A549 (cell line): ENCODE results near the gene SHC1. TPM values are rescaled to one million over a fixed set of nuclear protein-coding genes. Genes with fewer than 3 reads are reported as not detected.
A peak's percentile ranks its signal among the peaks of the same experiment; 100 is the strongest.

Experiments
- ATAC-seq, 2 experiments: fragments of 200-7000 bp in 1 of 2; fragments of >200 bp in 1 of 2; cut with Nextera tagmentation in 1 of 2; cut with Tn5 transposase in 1 of 2; 3 replicates each; pipeline versions ENCODE4 v1.8.0 to v1.9.1; 2018 to 2020; ENCODE audit warnings: mild to moderate bottlenecking in 1 of 2, moderate library complexity in 1 of 2
- CTCF ChIA-PET: fragments of 300-600 bp; sonication (Branson Sonifier 250); formaldehyde crosslinking; extraction: SDS; loops from one replicate; lab custom pipeline; 2021; ENCODE audit warnings: antibody characterized with exemption, inconsistent platforms; lab: Yijun Ruan, JAX
- POLR2A ChIA-PET: fragments of 350-600 bp; formaldehyde crosslinking; extraction: SDS; loops from one replicate; lab custom pipeline; 2021; ENCODE audit warnings: antibody characterized with exemption, inconsistent platforms; lab: Yijun Ruan, JAX
- DNase-seq, 2 experiments: peaks; one replicate each; pipeline versions ENCODE4 v3.0.0 to v3.0.0-alpha.2; 2011 to 2016; ENCODE audit warnings: low read depth in 1 of 2, low spot score in 1 of 2
- FAIRE-seq: peaks from 2 replicates; lab custom pipeline; 2011; peaks lifted over from hg19 to GRCh38; lab: Jason Lieb, UNC
- H3K27ac ChIP-seq, 2 experiments: fragments of >200 bp; sonication (Bioruptor Twin); formaldehyde crosslinking; 3 replicates each; pipeline ENCODE4 v1.5.1; 2016 to 2017
- H3K4me1 ChIP-seq: fragments of >200 bp; sonication (Bioruptor Twin); formaldehyde crosslinking; 3 replicates; pipeline ENCODE4 v1.6.1; 2016
- H3K4me2 ChIP-seq: fragments of >200 bp; sonication (Bioruptor Twin); formaldehyde crosslinking; 3 replicates; pipeline ENCODE4 v1.6.1; 2016
- H3K4me3 ChIP-seq: fragments of >200 bp; sonication (Bioruptor Twin); formaldehyde crosslinking; 3 replicates; pipeline ENCODE4 v1.5.1; 2016
- H3K9me3 ChIP-seq: fragments of >200 bp; sonication (Bioruptor Twin); formaldehyde crosslinking; 3 replicates; pipeline ENCODE4 v1.6.1; 2016
- CBX2 ChIP-seq: fragments of 200-600 bp; sonication (generic); IDR thresholded peaks from 2 replicates; pipeline ENCODE4 v1.6.1; 2016; ENCODE audit warnings: low read depth, mild to moderate bottlenecking, borderline replicate concordance
- CBX8 ChIP-seq: fragments of 200-600 bp; sonication (generic); IDR thresholded peaks from 2 replicates; pipeline ENCODE4 v1.6.1; 2016
- CEBPB ChIP-seq, 2 experiments: fragments of >200 bp in 1 of 2; sonication (Bioruptor Twin) in 1 of 2; formaldehyde crosslinking in 1 of 2; IDR thresholded peaks; 2 replicates each; pipeline ENCODE4 v1.6.1; 2012 to 2016
- EHF ChIP-seq: fragments of 250-450 bp; sonication (Bioruptor Pico); IDR thresholded peaks from 2 replicates; pipeline ENCODE4 v1.5.0; 2020; ENCODE audit warnings: mild to moderate bottlenecking
- FOXS1 ChIP-seq: fragments of 250-450 bp; sonication (Bioruptor Pico); IDR thresholded peaks from 2 replicates; pipeline ENCODE4 v1.5.0; 2020; ENCODE audit warnings: mild to moderate bottlenecking, moderate library complexity
- HOXA7 ChIP-seq: fragments of 250-450 bp; sonication (Bioruptor Pico); IDR thresholded peaks from 2 replicates; pipeline ENCODE4 v1.5.0; 2020; ENCODE audit warnings: mild to moderate bottlenecking, moderate library complexity
- HOXB13 ChIP-seq: fragments of 250-450 bp; sonication (Bioruptor Pico); IDR thresholded peaks from 2 replicates; pipeline ENCODE4 v1.5.0; 2020; ENCODE audit warnings: low read depth, mild to moderate bottlenecking, moderate library complexity
- HOXB5 ChIP-seq: fragments of 250-450 bp; sonication (Bioruptor Pico); IDR thresholded peaks from 2 replicates; pipeline ENCODE4 v1.5.0; 2020; ENCODE audit warnings: mild to moderate bottlenecking, moderate library complexity
- NPAS2 ChIP-seq: fragments of 250-450 bp; sonication (Bioruptor Pico); IDR thresholded peaks from 2 replicates; pipeline ENCODE4 v1.8.0; 2022; ENCODE audit warnings: mild to moderate bottlenecking, moderate library complexity, borderline replicate concordance
- POLR2AphosphoS2 ChIP-seq: conservative IDR thresholded peaks from 2 replicates; pipeline ENCODE4 v1.6.1; 2012; ENCODE audit warnings: low read length, improper control_type of control experiment, inconsistent platforms
- SMC3 ChIP-seq: fragments of >200 bp; sonication (Bioruptor Twin); formaldehyde crosslinking; IDR thresholded peaks from 3 replicates; pipeline ENCODE4 v1.6.1; 2018; ENCODE audit warnings: inconsistent platforms
- SREBF2 ChIP-seq: fragments of 450-650 bp; IDR thresholded peaks from 2 replicates; pipeline ENCODE4 v1.6.1; 2014; ENCODE audit warnings: mild to moderate bottlenecking, moderate library complexity
- TP53 ChIP-seq: fragments of 250-450 bp; sonication (Bioruptor Pico); IDR thresholded peaks from 2 replicates; pipeline ENCODE4 v1.5.0; 2021; ENCODE audit warnings: mild to moderate bottlenecking, moderate library complexity
- ZFP36 ChIP-seq: fragments of 450-650 bp; IDR thresholded peaks from 2 replicates; pipeline ENCODE4 v1.6.1; 2014; ENCODE audit warnings: borderline replicate concordance; ENCODE audit not compliant: partially characterized antibody
- ZNF302 ChIP-seq: fragments of 250-450 bp; sonication (Bioruptor Pico); IDR thresholded peaks from 2 replicates; pipeline ENCODE4 v1.9.0; 2021; ENCODE audit warnings: inconsistent platforms, mild to moderate bottlenecking, moderate library complexity
- WGBS: methylation state at CpG from one replicate; pipeline ENCODE4 v1.1.6; 2017; ENCODE audit errors: missing lambda C conversion rate; 5-methylcytosine and 5-hydroxymethylcytosine counted together
- polyA plus RNA-seq, 4 experiments: library from polyadenylated mRNA; depleted of rRNA in 3 of 4; stranded (reverse); fragments of >200 nt; fragmentation: RNase III in 1 of 4; extraction: RNeasy Plus Mini Kit Qiagen cat#74134 plus additional on column Dnase treatment in 1 of 4; gene quantifications; 2 replicates in 3 of 4; 3 replicates in 1 of 4; pipeline ENCODE4 v1.2.3, GENCODE V29; 2011 to 2017
- TF ChIP-seq, protein P1 (sequence below): fragments of 250-450 bp; sonication (Bioruptor Pico); IDR thresholded peaks from 2 replicates; pipeline ENCODE4 v1.5.0; 2020; ENCODE audit warnings: low read depth, mild to moderate bottlenecking, moderate library complexity
- TF ChIP-seq, protein P2 (sequence below): IDR thresholded peaks from 2 replicates; pipeline ENCODE4 v1.6.1; 2012
- TF ChIP-seq, protein P3 (sequence below): fragments of 150-350 bp; IDR thresholded peaks from 2 replicates; pipeline ENCODE4 v1.6.1; 2014; ENCODE audit warnings: low read depth, mild to moderate bottlenecking, low read length
- TF ChIP-seq, protein P4 (sequence below): IDR thresholded peaks from 2 replicates; pipeline ENCODE4 v1.6.1; 2012; ENCODE audit warnings: low read depth, borderline replicate concordance
- TF ChIP-seq, protein P5 (sequence below): fragments of >200 bp; sonication (Bioruptor Twin); formaldehyde crosslinking; IDR thresholded peaks from 3 replicates; pipeline ENCODE4 v1.5.1; 2016
- TF ChIP-seq, protein P6 (sequence below): fragments of 450-650 bp; IDR thresholded peaks from 2 replicates; pipeline ENCODE4 v1.6.1; 2014; ENCODE audit warnings: antibody characterized with exemption

SHC1 gene
- polyA plus RNA-seq, 2 of the 4 experiments (the other 2 are of a cell fraction), result 118 to 174 TPM

DNA sequence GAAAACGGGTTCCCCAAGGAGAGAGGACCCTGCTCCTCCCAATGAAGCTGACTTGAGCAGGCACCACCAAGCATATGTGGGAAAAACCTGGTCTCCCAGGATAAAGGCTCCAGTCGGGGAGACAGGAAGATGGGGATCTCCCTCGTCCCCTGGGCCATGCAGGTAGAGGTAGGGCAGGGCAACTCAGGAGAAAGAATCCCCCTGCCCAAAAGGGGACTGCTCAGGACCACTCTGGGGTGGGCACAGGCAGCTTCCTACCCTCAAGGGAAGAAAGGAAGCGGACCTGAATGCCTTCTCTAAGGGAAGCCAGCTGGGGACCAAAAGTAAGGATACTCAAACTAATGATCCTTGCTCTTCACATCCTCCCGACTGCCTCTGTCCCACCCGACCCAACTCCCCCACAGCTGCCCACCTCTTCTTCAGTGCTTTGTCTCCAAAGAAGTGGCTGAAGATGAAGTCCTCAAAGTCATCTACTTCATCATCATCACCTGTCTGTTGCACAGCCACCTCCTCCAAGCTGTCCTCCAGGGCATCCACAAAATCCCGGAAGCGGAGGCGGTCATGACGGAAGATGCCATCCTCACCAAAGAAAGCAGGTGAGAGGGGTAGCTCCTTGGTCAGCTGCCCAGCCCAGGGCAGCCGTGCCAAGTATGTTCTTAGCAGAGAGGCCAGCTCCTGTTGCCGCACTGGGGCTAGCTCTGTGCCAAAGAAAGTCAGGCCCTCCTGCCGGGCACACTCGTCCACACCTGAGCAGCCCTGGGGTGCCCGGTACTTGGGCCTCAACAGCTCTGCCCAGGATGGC lies 25.2 kb downstream of the SHC1 start:
- Histone ChIP-seq H3K4me2 (no peak overlapping the region), H3K9me3 (no peaks in the 10 kb centered on the region), H3K27ac (no peak overlapping the region), H3K4me1 (no peaks in the 10 kb centered on the region), H3K4me3 (no peak overlapping the region)
- POLR2A ChIA-PET, result interaction anchor here (0.8 to 1.5 kb wide), 3 partner anchors 9 to 28 kb away, joined by 3 to 4 read pairs (median 4); partner anchors contain the start of genes PBXIP1 and PMVK
- CTCF ChIA-PET, result interaction anchor here (0.9 to 2.5 kb wide), 11 partner anchors 9 to 386 kb away, joined by 3 to 10 read pairs (median 6); partner anchors contain the start of gene PMVK
- FAIRE-seq (no peak), ATAC-seq (no peak), DNase-seq (no peak)
- TF ChIP-seq ZFP36, result peak; percentile 65
- TF ChIP-seq, protein P1, sequence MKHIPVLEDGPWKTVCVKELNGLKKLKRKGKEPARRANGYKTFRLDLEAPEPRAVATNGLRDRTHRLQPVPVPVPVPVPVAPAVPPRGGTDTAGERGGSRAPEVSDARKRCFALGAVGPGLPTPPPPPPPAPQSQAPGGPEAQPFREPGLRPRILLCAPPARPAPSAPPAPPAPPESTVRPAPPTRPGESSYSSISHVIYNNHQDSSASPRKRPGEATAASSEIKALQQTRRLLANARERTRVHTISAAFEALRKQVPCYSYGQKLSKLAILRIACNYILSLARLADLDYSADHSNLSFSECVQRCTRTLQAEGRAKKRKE (CRISPR knock-in tag), result no peak
- WGBS, result 67% methylated on average over 15 of the region's 15 CpGs

DNA sequence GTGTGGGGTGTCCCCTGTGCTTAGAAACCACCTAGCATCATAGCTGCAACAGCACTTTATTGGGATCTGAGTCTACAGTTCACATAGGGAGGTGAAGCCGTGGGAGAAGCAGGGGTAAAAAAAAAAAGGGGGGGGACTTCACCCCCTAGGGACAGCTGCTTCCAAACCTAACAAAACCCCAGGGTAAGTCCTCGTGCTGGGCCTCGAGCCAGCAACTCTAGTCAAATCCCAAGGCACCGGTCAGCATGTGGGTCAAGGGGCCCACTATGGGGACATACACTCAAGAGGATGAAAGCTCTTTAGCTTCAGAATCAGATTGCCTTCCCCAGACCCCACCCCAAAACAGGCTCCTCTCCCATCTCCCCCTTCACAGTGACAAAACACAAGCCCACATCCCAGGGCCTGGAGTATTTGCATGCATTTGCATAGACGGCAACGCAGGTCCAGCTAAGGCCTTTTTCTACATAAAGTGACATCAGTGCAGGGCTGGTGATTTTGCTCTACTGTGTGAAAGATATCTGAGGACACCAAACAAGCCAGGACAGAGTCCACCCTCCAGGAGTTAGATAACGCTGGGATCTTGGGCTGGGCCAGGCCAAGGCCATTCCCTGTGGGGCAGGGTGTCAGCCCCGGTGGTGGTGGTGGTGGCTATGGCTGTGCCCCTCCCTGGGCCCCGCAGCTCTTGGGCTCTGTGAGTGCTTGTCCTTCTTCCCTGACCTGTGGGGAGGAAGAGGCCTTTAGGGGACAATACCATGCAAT lies 26.0 kb downstream of the SHC1 start:
- TF ChIP-seq, protein P2, sequence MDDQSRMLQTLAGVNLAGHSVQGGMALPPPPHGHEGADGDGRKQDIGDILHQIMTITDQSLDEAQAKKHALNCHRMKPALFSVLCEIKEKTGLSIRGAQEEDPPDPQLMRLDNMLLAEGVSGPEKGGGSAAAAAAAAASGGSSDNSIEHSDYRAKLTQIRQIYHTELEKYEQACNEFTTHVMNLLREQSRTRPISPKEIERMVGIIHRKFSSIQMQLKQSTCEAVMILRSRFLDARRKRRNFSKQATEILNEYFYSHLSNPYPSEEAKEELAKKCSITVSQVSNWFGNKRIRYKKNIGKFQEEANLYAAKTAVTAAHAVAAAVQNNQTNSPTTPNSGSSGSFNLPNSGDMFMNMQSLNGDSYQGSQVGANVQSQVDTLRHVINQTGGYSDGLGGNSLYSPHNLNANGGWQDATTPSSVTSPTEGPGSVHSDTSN, result no peak
- TF ChIP-seq EHF (CRISPR knock-in tag) (no peak), NPAS2 (CRISPR knock-in tag) (no peak), TP53 (CRISPR knock-in tag) (no peak), HOXA7 (CRISPR knock-in tag) (no peak), HOXB13 (CRISPR knock-in tag) (no peak)
- FAIRE-seq (no peak), DNase-seq (no peak), ATAC-seq (no peak)
- H3K4me1 ChIP-seq, result no peaks in the 10 kb centered on the region
- CTCF ChIA-PET, result interaction anchor here (0.7 to 2.5 kb wide), 26 partner anchors 9 to 499 kb away, joined by 3 to 14 read pairs (median 4); no protein-coding TSS in a partner anchor
- no peak overlapping the region for H3K27ac ChIP-seq
- 55% methylated on average over 9 of the region's 9 CpGs for WGBS
- no peak overlapping the region for H3K4me2 ChIP-seq
- H3K9me3 ChIP-seq, result no peaks in the 10 kb centered on the region
- POLR2A ChIA-PET, result interaction anchor here (0.8 to 1.1 kb wide), 2 partner anchors 8 to 26 kb away, joined by 3 to 4 read pairs; partner anchors contain the start of genes PMVK and SHC1
- no peak overlapping the region for H3K4me3 ChIP-seq

DNA sequence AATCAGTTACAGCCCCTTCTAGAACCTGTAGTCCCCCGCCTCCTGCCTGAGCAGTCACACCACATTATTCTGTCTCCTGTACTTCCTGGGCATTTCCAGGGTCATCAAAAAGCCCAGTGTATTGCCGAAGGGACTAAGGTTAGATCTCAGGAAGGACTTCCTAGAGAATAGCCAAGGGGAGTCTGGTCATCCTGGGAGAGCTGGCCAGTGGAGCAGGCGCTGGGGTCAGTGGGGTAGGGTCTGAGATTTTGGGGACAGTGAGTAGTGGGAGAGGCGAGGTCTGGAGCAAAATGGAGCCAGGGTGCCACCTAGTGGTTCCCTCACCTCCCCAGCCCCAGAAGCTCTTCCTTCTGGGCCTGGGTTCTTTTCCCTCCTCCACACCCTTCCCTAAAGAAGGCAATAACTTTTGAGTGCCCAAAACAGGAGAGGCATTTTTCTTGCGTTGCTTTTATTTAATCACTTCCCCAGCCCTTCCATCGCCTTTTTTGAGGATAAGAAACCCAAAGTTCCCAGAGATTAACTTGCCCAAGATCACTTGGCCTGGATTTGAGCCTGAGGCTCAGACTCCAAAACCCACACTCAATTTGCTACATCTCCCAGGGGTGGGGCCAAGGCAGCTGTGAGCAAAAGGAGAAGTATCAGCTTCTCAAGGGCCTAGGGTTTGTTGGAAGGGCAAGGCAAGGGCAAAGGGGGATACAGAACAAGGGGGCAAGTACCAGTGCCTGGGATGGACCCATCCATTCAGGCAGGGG lies 26.7 kb downstream of the SHC1 start:
- POLR2A ChIA-PET, result interaction anchor here (1.1 kb wide), 1 partner anchor 27 kb away, joined by 3 read pairs; the partner anchor contains the start of gene SHC1
- H3K4me3 ChIP-seq, result no peak overlapping the region
- H3K4me1 ChIP-seq, result no peaks in the 10 kb centered on the region
- no peak for FAIRE-seq
- peak; percentile 71 to 85; a peak in 5 of 6 replicates for ATAC-seq
- WGBS, result 15% methylated on average over 6 of the region's 6 CpGs
- H3K9me3 ChIP-seq, result no peaks in the 10 kb centered on the region
- H3K27ac ChIP-seq, result no peak overlapping the region
- peak; percentile 42 to 70 for DNase-seq
- CTCF ChIA-PET, result interaction anchor here (0.7 to 2.5 kb wide), 25 partner anchors 8 to 499 kb away, joined by 3 to 14 read pairs (median 3); no protein-coding TSS in a partner anchor
- H3K4me2 ChIP-seq, result no peak overlapping the region
- no peak for TF ChIP-seq ZFP36
- TF ChIP-seq, protein P3, sequence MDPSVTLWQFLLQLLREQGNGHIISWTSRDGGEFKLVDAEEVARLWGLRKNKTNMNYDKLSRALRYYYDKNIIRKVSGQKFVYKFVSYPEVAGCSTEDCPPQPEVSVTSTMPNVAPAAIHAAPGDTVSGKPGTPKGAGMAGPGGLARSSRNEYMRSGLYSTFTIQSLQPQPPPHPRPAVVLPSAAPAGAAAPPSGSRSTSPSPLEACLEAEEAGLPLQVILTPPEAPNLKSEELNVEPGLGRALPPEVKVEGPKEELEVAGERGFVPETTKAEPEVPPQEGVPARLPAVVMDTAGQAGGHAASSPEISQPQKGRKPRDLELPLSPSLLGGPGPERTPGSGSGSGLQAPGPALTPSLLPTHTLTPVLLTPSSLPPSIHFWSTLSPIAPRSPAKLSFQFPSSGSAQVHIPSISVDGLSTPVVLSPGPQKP, result no peak
- no peak for TF ChIP-seq SREBF2
- TF ChIP-seq, protein P4, sequence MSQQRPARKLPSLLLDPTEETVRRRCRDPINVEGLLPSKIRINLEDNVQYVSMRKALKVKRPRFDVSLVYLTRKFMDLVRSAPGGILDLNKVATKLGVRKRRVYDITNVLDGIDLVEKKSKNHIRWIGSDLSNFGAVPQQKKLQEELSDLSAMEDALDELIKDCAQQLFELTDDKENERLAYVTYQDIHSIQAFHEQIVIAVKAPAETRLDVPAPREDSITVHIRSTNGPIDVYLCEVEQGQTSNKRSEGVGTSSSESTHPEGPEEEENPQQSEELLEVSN, result no peak
- TF ChIP-seq NPAS2 (CRISPR knock-in tag), result no peak
- TF ChIP-seq, protein P5, sequence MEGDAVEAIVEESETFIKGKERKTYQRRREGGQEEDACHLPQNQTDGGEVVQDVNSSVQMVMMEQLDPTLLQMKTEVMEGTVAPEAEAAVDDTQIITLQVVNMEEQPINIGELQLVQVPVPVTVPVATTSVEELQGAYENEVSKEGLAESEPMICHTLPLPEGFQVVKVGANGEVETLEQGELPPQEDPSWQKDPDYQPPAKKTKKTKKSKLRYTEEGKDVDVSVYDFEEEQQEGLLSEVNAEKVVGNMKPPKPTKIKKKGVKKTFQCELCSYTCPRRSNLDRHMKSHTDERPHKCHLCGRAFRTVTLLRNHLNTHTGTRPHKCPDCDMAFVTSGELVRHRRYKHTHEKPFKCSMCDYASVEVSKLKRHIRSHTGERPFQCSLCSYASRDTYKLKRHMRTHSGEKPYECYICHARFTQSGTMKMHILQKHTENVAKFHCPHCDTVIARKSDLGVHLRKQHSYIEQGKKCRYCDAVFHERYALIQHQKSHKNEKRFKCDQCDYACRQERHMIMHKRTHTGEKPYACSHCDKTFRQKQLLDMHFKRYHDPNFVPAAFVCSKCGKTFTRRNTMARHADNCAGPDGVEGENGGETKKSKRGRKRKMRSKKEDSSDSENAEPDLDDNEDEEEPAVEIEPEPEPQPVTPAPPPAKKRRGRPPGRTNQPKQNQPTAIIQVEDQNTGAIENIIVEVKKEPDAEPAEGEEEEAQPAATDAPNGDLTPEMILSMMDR, result peak; percentile 85
- TF ChIP-seq HOXB5 (CRISPR knock-in tag), result no peak
- TF ChIP-seq CBX8, result no peak
- no peak for TF ChIP-seq CEBPB (IDR thresholded peaks at IDR 0.05)
- TF ChIP-seq, protein P6, sequence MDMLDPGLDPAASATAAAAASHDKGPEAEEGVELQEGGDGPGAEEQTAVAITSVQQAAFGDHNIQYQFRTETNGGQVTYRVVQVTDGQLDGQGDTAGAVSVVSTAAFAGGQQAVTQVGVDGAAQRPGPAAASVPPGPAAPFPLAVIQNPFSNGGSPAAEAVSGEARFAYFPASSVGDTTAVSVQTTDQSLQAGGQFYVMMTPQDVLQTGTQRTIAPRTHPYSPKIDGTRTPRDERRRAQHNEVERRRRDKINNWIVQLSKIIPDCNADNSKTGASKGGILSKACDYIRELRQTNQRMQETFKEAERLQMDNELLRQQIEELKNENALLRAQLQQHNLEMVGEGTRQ, result no peak
- TF ChIP-seq CBX2, result no peak
- TF ChIP-seq SMC3, result peak; percentile 75
- TF ChIP-seq FOXS1 (CRISPR knock-in tag), result no peak
- no peak for TF ChIP-seq POLR2AphosphoS2
- no peak for TF ChIP-seq ZNF302 (CRISPR knock-in tag)
